OCI-LY7 (cell line): ENCODE data around the gene CD3G. TPM values are rescaled to one million over a fixed set of nuclear protein-coding genes. Genes with fewer than 3 reads are reported as not detected.

Source experiments
- BruUV-seq: library from RNA; stranded (reverse); fragments of 400-500 nt; replicated peaks from 2 replicates; lab custom pipeline; 2021; lab: Mats Ljungman, UMichigan
- CTCF ChIA-PET: fragments of 300-600 bp; sonication (Branson Sonifier 250); formaldehyde crosslinking; loops from one replicate; lab custom pipeline; 2022; ENCODE audit warnings: antibody characterized with exemption; ENCODE audit not compliant: unreplicated experiment; lab: Charles Lee
- POLR2A ChIA-PET: fragments of 300-600 bp; sonication (Branson Sonifier 250); formaldehyde crosslinking; loops from one replicate; lab custom pipeline; 2022; ENCODE audit warnings: antibody characterized with exemption; lab: Charles Lee
- DNase-seq: peaks from one replicate; pipeline ENCODE4 v3.0.0-alpha.2; 2015; ENCODE audit warnings: low spot score
- H2AFZ ChIP-seq: fragments of 200-600 bp; sonication (generic), shearing (Covaris generic); 2 replicates; pipeline ENCODE4 v1.6.1; 2014; ENCODE audit warnings: mild to moderate bottlenecking, antibody characterized with exemption, low read length, moderate library complexity
- H3K27ac ChIP-seq: fragments of 200-600 bp; sonication (generic); 2 replicates; pipeline ENCODE4 v1.5.1; 2014; ENCODE audit warnings: mixed run types, low read depth, mild to moderate bottlenecking, moderate library complexity, low read length, inconsistent platforms; ENCODE audit not compliant: poor library complexity, severe bottlenecking
- H3K36me3 ChIP-seq: fragments of 200-600 bp; sonication (generic); 2 replicates; pipeline ENCODE4 v1.6.1; 2014; ENCODE audit warnings: mild to moderate bottlenecking, antibody characterized with exemption, low read length, moderate library complexity, mixed read lengths; ENCODE audit not compliant: insufficient read depth
- H3K4me1 ChIP-seq: fragments of 200-600 bp; sonication (generic); 2 replicates; pipeline ENCODE4 v1.5.1; 2014; ENCODE audit warnings: mild to moderate bottlenecking, low read length; ENCODE audit not compliant: insufficient read depth, poor library complexity, severe bottlenecking
- H3K4me2 ChIP-seq: fragments of 200-600 bp; sonication (generic); 2 replicates; pipeline ENCODE4 v1.6.1; 2014; ENCODE audit warnings: mild to moderate bottlenecking, low read length
- H3K4me3 ChIP-seq: fragments of 200-600 bp; sonication (generic); 2 replicates; pipeline ENCODE4 v1.5.1; 2014; ENCODE audit warnings: mild to moderate bottlenecking, low read depth, low read length; ENCODE audit not compliant: poor library complexity, severe bottlenecking
- H3K79me2 ChIP-seq: fragments of 200-600 bp; sonication (generic); 2 replicates; pipeline ENCODE4 v1.6.1; 2016; ENCODE audit warnings: low read depth, mild to moderate bottlenecking, low read length, moderate library complexity, mixed read lengths; ENCODE audit not compliant: insufficient read depth
- H3K9me2 ChIP-seq: fragments of 200-600 bp; sonication (generic); 2 replicates; pipeline ENCODE4 v1.6.1; 2016; ENCODE audit warnings: mild to moderate bottlenecking, low read length, mixed read lengths; ENCODE audit not compliant: insufficient read depth
- H3K9me3 ChIP-seq: fragments of 200-600 bp; sonication (generic); 2 replicates; pipeline ENCODE4 v1.6.1; 2014; ENCODE audit warnings: mild to moderate bottlenecking, mixed run types, low read length, mixed read lengths
- H4K20me1 ChIP-seq: fragments of 200-600 bp; sonication (generic); 2 replicates; pipeline ENCODE4 v1.6.1; 2014; ENCODE audit warnings: mild to moderate bottlenecking, antibody characterized with exemption, low read length, moderate library complexity, mixed read lengths; ENCODE audit not compliant: insufficient read depth
- CTCF ChIP-seq: fragments of 200-600 bp; sonication (generic); conservative IDR thresholded peaks from 2 replicates; pipeline ENCODE4 v1.5.1; 2014; ENCODE audit warnings: mild to moderate bottlenecking, antibody characterized with exemption, low read length, moderate library complexity, mixed read lengths
- EZH2phosphoT487 ChIP-seq: fragments of 200-600 bp; sonication (generic); IDR thresholded peaks from 2 replicates; pipeline ENCODE4 v1.6.1; 2018; ENCODE audit warnings: low read depth, borderline replicate concordance, mild to moderate bottlenecking, mixed run types, antibody characterized with exemption, low read length, moderate library complexity, mixed read lengths
- intact Hi-C: fragments of 100-400 bp; cut with micrococcal nuclease; formaldehyde crosslinking; loops from one replicate; pipeline ENCODE4 v1.10.0; 2022; ENCODE audit not compliant: unreplicated experiment
- total RNA-seq, 2 experiments: library from RNA; depleted of rRNA in 1 of 2; stranded (reverse); fragments of >200 nt in 1 of 2; shearing (Covaris generic) in 1 of 2; gene quantifications; 2 replicates each; pipeline ENCODE4 v1.2.3, GENCODE V29; 2014 to 2022

CD3G gene
- total RNA-seq, 2 experiments from 2014 or later, result not detected

DNA sequence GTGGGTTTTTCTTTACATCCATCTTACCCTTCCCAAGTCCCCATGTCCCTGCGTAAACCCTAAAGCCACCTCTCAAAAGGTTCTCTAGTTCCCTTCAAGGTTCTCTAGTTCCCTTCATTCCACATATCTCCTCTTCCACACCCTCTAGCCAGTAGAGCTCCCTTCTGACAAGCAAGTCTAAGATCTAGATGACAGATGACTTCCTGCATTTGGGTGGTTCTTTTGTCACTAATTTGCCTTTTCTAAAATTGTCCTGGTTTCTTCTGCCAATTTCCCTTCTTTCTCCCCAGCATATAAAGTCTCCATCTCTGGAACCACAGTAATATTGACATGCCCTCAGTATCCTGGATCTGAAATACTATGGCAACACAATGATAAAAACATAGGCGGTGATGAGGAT is 31.8 kb upstream of the CD3G start:
- BruUV-seq, result no TSS peak
- POLR2A ChIA-PET, result interaction anchor here (0.8 to 1.7 kb wide), 10 partner anchors 9 to 104 kb away, joined by 3 to 10 read pairs (median 3); partner anchors contain the start of gene UBE4A
- Histone ChIP-seq H3K27ac (peak overlapping the region; percentile 99), H3K9me3 (no peaks in the 10 kb centered on the region), H3K4me3 (peak overlapping the region; percentile 43), H3K79me2 (no peaks in the 10 kb centered on the region), H3K4me2 (peak overlapping the region; percentile 80), H3K36me3 (no peaks in the 10 kb centered on the region), H3K9me2 (no peaks in the 10 kb centered on the region), H2AFZ (peak overlapping the region; percentile 64; the same call in 1 of the 2 replicates), H4K20me1 (no peaks in the 10 kb centered on the region), H3K4me1 (peaks cover 66% of the 10 kb centered on the region)
- CTCF ChIA-PET, result interaction anchor here (1.2 to 1.7 kb wide), 2 partner anchors 27 to 114 kb away, joined by 4 to 8 read pairs; no protein-coding TSS in a partner anchor
- peak; percentile 44 for DNase-seq
- TF ChIP-seq CTCF, result no peak
- no peak for TF ChIP-seq EZH2phosphoT487
- intact Hi-C loops, result loop anchor here (1.0 kb wide), 1 partner anchor 60 kb away; the partner anchor contains the start of gene MPZL3

- Histone ChIP-seq H3K4me3 (no peak overlapping the region), H3K79me2 (no peaks in the 10 kb centered on the region), H3K4me1 (peaks cover 75% of the 10 kb centered on the region), H2AFZ (peak overlapping the region; percentile 64; the same call in 1 of the 2 replicates), H3K27ac (peak overlapping the region; percentile 99), H3K4me2 (peak overlapping the region; percentile 80), H3K9me3 (peaks cover 5% of the 10 kb centered on the region; the same call in 1 of the 2 replicates), H3K9me2 (no peaks in the 10 kb centered on the region), H4K20me1 (no peaks in the 10 kb centered on the region), H3K36me3 (no peaks in the 10 kb centered on the region)
- intact Hi-C loops, result no loop called here
- CTCF ChIA-PET, result no interaction called here
- POLR2A ChIA-PET, result interaction anchor here (0.6 to 0.8 kb wide), 2 partner anchors 10 to 54 kb away, joined by 3 to 4 read pairs; no protein-coding TSS in a partner anchor
- no TSS peak for BruUV-seq
- TF ChIP-seq EZH2phosphoT487, result no peak
- TF ChIP-seq CTCF, result no peak
- DNase-seq, result no peak
Observed at GRCh38 chr11:118313242-118313641, 30.9 kb upstream of the CD3G start.

- CTCF ChIA-PET, result interaction anchor here (1.8 kb wide), 1 partner anchor 19 kb away, joined by 5 read pairs; no protein-coding TSS in a partner anchor
Observed at GRCh38 chr11:118314988-118315411, 29.1 kb upstream of the CD3G start.

More at GRCh38 chr11:118314988-118315411, 29.1 kb upstream of the CD3G start:
- Histone ChIP-seq H3K36me3 (no peaks in the 10 kb centered on the region), H3K4me2 (peak overlapping the region; percentile 92), H3K4me3 (peak overlapping the region; percentile 66), H2AFZ (peak overlapping the region; percentile 43; the same call in 1 of the 2 replicates), H3K27ac (peak overlapping the region; percentile 99), H3K9me3 (peaks cover 13% of the 10 kb centered on the region; the same call in 1 of the 2 replicates), H4K20me1 (no peaks in the 10 kb centered on the region), H3K4me1 (peaks cover 93% of the 10 kb centered on the region), H3K9me2 (no peaks in the 10 kb centered on the region), H3K79me2 (no peaks in the 10 kb centered on the region)
- DNase-seq, result no peak
- POLR2A ChIA-PET, result interaction anchor here (0.8 to 1.3 kb wide), 3 partner anchors 11 to 175 kb away, joined by 3 to 4 read pairs (median 3); no protein-coding TSS in a partner anchor
- intact Hi-C loops, result no loop called here
- TSS peak; percentile 85 for BruUV-seq
- TF ChIP-seq EZH2phosphoT487 (no peak), CTCF (no peak)
